ENCODE data around the gene MRPS6. TPM values are rescaled to one million over a fixed set of nuclear protein-coding genes. Genes with fewer than 3 reads are reported as not detected.

Gene MRPS6
- polyA plus RNA-seq, 6 donors from 2014 or later = 92.5 to 132 (median 103) TPM

- Mint-ChIP-seq H3K27ac (no peak overlapping the region), H3K4me1 (peaks cover 0 to under 1% (median 0%) of the 10 kb centered on the region in 3 donors), H3K36me3 (peaks cover 0 to 3% of the 10 kb centered on the region in 2 donors), H3K27me3 (no peaks in the 10 kb centered on the region), H3K4me3 (no peak overlapping the region), H3K9me3 (peaks cover 2 to 13% (median 5%) of the 10 kb centered on the region in 7 donors)
- no peak for DNase-seq
- no peak for ATAC-seq (ENCODE audit: low read depth in 2 of 2)
These were observed 110.9 kb downstream of the MRPS6 start for GRCh38 chr21:34184232-34184631.

GRCh38 chr21:34185026-34185750, 111.8 kb downstream of the MRPS6 start:
- ATAC-seq (ENCODE audit: low read depth in 2 of 2) (no peak), DNase-seq (no peak)
- H3K4me3 Mint-ChIP-seq = no peak overlapping the region
- peaks cover 0 to 7% (median 0%) of the 10 kb centered on the region in 3 donors for H3K4me1 Mint-ChIP-seq
- no peaks in the 10 kb centered on the region for H3K27me3 Mint-ChIP-seq
- peaks cover 8 to 22% (median 12%) of the 10 kb centered on the region in 7 donors for H3K9me3 Mint-ChIP-seq
- H3K27ac Mint-ChIP-seq = no peak overlapping the region
- peaks cover 0 to 11% of the 10 kb centered on the region in 2 donors for H3K36me3 Mint-ChIP-seq

- ATAC-seq (ENCODE audit: low read depth in 2 of 2) = no peak
- H3K4me3 Mint-ChIP-seq = no peak overlapping the region
- peaks cover 0 to 19% of the 10 kb centered on the region in 2 donors for H3K36me3 Mint-ChIP-seq
- peaks cover 8 to 31% (median 16%) of the 10 kb centered on the region in 7 donors for H3K9me3 Mint-ChIP-seq
- H3K27ac Mint-ChIP-seq = no peak overlapping the region
- H3K4me1 Mint-ChIP-seq = peaks cover 0 to 7% (median 0%) of the 10 kb centered on the region in 3 donors
- DNase-seq = no peak
- H3K27me3 Mint-ChIP-seq = no peaks in the 10 kb centered on the region
These were observed 112.8 kb downstream of the MRPS6 start for GRCh38 chr21:34186109-34186719.

- DNase-seq = no peak
- H3K36me3 Mint-ChIP-seq = peaks cover 5 to 25% of the 10 kb centered on the region in 2 donors
- no peak for ATAC-seq (ENCODE audit: low read depth in 2 of 2)
- H3K4me3 Mint-ChIP-seq = no peak overlapping the region
- peaks cover 14 to 36% (median 20%) of the 10 kb centered on the region in 7 donors for H3K9me3 Mint-ChIP-seq
- no peak overlapping the region for H3K27ac Mint-ChIP-seq
- H3K27me3 Mint-ChIP-seq = no peaks in the 10 kb centered on the region
- H3K4me1 Mint-ChIP-seq = peaks cover 0 to 7% (median 0%) of the 10 kb centered on the region in 3 donors
These were observed 114.6 kb downstream of the MRPS6 start for GRCh38 chr21:34187935-34188334.

GRCh38 chr21:34189506-34189905, 116.1 kb downstream of the MRPS6 start:
- no peak for DNase-seq
- H3K27me3 Mint-ChIP-seq = no peaks in the 10 kb centered on the region
- H3K4me3 Mint-ChIP-seq = no peak overlapping the region
- peak overlapping the region in 2 of 6 donors; percentile 43 to 47 for H3K27ac Mint-ChIP-seq
- ATAC-seq (ENCODE audit: low read depth in 2 of 2) = no peak
- H3K9me3 Mint-ChIP-seq = peaks cover 14 to 42% (median 24%) of the 10 kb centered on the region in 7 donors
- peaks cover 0 to 7% (median 0%) of the 10 kb centered on the region in 3 donors for H3K4me1 Mint-ChIP-seq
- H3K36me3 Mint-ChIP-seq = peaks cover 5 to 25% of the 10 kb centered on the region in 2 donors

GRCh38 chr21:34190576-34191321, 117.4 kb downstream of the MRPS6 start:
- DNase-seq (no peak), ATAC-seq (ENCODE audit: low read depth in 2 of 2) (no peak)
- no peak overlapping the region for H3K27ac Mint-ChIP-seq
- H3K9me3 Mint-ChIP-seq = peaks cover 14 to 42% (median 24%) of the 10 kb centered on the region in 7 donors
- peaks cover 0 to 7% (median 0%) of the 10 kb centered on the region in 3 donors for H3K4me1 Mint-ChIP-seq
- no peaks in the 10 kb centered on the region for H3K27me3 Mint-ChIP-seq
- H3K4me3 Mint-ChIP-seq = no peak overlapping the region
- H3K36me3 Mint-ChIP-seq = peaks cover 5 to 25% of the 10 kb centered on the region in 2 donors

- Mint-ChIP-seq H3K27me3 (no peaks in the 10 kb centered on the region), H3K27ac (no peak overlapping the region), H3K4me1 (peaks cover 0 to 7% (median 0%) of the 10 kb centered on the region in 3 donors), H3K36me3 (peaks cover 5 to 25% of the 10 kb centered on the region in 2 donors), H3K4me3 (no peak overlapping the region), H3K9me3 (peaks cover 14 to 42% (median 24%) of the 10 kb centered on the region in 7 donors)
- no peak for ATAC-seq (ENCODE audit: low read depth in 2 of 2)
- DNase-seq = no peak
These were observed 118.5 kb downstream of the MRPS6 start for GRCh38 chr21:34191876-34192275.

Other genes with a start within 250 kb of the MRPS6 start
- 100 to 1,000 TPM; 299 to 386 (median 357) TPM for gene ATP5PO, start 157.8 kb upstream of the MRPS6 start, polyA plus RNA-seq (ENCODE audit: low read depth in 6 of 6)
- gene SLC5A3, start within 50 bp of the MRPS6 start, polyA plus RNA-seq (ENCODE audit: low read depth in 6 of 6) = under 1 TPM; 0.06 to 0.92 (median 0.71) TPM

Measured in naive B cell (primary cell).